Suprapubic skin (tissue), 4 donors: ENCODE data around the gene DSG3.

ENCODE experiments used
- EP300 ChIP-seq: sonication (generic); formaldehyde crosslinking; IDR thresholded peaks from one replicate; pipeline ENCODE4 v1.6.1; 2017; ENCODE audit warnings: antibody characterized with exemption
- POLR2A ChIP-seq, 2 donors: fragments of 450-650 bp; IDR thresholded peaks; one replicate each; pipeline ENCODE4 v1.6.1; 2017; ENCODE audit warnings: antibody characterized with exemption in 2 of 2, mild to moderate bottlenecking in 2 of 2, moderate library complexity in 2 of 2
- POLR2AphosphoS5 ChIP-seq, 3 donors: sonication (generic); formaldehyde crosslinking; IDR thresholded peaks; one replicate each; pipeline ENCODE4 v1.6.1; 2017; ENCODE audit warnings: antibody characterized with exemption in 3 of 3
- TF ChIP-seq, protein P1 (sequence below), 2 donors: fragments of 200-600 bp in 1 of 2; fragments of 450-650 bp in 1 of 2; sonication (generic) in 1 of 2; IDR thresholded peaks; one replicate each; pipeline ENCODE4 v1.5.1; 2016 to 2019; ENCODE audit warnings: antibody characterized with exemption in 2 of 2, mild to moderate bottlenecking in 1 of 2, moderate library complexity in 1 of 2

- TF ChIP-seq POLR2A (IDR thresholded peaks at IDR 0.05) (no peak), POLR2AphosphoS5 (IDR thresholded peaks at IDR 0.05) (no peak), EP300 (no peak)
- TF ChIP-seq, protein P1, sequence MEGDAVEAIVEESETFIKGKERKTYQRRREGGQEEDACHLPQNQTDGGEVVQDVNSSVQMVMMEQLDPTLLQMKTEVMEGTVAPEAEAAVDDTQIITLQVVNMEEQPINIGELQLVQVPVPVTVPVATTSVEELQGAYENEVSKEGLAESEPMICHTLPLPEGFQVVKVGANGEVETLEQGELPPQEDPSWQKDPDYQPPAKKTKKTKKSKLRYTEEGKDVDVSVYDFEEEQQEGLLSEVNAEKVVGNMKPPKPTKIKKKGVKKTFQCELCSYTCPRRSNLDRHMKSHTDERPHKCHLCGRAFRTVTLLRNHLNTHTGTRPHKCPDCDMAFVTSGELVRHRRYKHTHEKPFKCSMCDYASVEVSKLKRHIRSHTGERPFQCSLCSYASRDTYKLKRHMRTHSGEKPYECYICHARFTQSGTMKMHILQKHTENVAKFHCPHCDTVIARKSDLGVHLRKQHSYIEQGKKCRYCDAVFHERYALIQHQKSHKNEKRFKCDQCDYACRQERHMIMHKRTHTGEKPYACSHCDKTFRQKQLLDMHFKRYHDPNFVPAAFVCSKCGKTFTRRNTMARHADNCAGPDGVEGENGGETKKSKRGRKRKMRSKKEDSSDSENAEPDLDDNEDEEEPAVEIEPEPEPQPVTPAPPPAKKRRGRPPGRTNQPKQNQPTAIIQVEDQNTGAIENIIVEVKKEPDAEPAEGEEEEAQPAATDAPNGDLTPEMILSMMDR (IDR thresholded peaks at IDR 0.05) = no peak
These were observed 35.9 kb downstream of the DSG3 start for GRCh38 chr18:31483396-31483795.
